Left forelimb (tissue), 1 donor: ENCODE measurements around the gene ACOX3.

Source experiments
- DNase-seq: peaks from one replicate; pipeline ENCODE4 v3.0.0-alpha.2; 2018; ENCODE audit warnings: low spot score

Gene ACOX3

GRCh38 chr4:8404791-8405515 is 35.6 kb downstream of the ACOX3 start:
- no peak for DNase-seq

GRCh38 chr4:8403976-8404375 is 36.5 kb downstream of the ACOX3 start:
- no peak for DNase-seq

DNA sequence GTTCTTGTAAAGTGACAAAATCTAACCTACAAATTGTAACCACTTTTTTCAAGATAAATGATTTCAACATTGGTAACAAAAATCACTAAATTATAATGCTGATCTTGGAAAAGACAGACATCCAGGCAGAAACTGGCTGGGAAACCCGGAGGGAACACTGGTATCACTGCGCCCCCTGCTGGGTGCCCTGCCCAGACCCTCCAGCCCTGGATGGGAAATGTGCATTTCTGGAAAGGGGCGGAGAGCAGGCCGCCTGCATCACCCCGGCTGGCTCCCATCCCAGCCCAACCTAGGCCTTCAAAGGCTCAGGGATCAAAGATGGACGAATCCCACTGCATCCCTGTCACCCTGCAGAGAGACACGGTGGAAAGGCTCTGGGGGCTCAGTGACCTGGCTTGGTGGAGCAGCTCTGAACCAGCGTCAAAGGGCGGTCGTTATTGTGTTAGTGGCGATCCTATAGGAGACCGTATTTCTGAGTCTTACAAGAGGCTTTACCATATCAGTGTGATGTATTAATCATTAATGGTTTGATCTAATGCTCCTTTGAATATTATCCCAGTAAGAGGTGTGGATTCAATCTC is 37.3 kb downstream of the ACOX3 start:
- peak; percentile 89 for DNase-seq

DNA sequence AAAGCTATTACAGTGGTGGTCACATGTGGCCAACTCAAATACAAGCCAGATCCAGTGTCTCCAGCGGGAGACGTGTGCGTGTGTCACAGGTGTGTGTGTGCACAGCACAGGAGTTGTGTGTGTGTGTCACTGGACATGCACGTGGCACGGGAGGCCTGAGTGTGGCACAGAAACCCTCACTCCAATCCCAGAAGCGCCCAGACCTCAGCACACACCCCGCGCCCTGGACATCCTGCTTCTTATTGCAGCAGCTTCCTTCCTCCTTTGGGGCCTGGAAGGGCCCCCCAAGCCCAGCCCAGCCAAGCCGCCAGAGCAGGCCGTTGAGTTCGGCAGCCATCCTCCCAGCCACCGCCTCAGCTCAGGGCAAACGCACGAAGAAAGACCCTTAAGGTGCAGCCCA is 37.9 kb downstream of the ACOX3 start:
- DNase-seq: no peak

DNA sequence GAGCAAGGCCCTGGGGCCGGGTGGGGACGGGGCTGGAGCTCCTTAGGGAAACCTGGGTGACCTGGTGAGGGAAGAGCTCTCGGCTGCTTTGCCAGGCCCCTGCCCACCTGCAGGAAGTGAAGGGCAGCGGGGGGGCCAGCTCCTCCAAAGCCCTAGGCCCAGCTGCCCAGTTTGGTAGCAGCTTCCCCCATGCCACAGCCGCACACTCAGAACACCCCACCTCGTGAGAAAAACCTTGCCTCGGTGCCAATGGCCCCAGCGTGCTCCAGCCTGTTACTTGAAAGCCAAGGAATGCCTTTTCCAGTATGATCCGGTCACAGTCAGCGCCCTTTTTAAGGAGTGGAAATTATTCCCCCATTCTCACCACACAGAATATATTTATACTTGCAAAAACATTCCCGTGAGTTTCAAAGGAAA is 38.3 kb downstream of the ACOX3 start:
- DNase-seq: no peak

- no peak for DNase-seq
These were observed 38.9 kb downstream of the ACOX3 start for GRCh38 chr4:8401665-8402064.

- DNase-seq: no peak
These were observed 39.7 kb downstream of the ACOX3 start for GRCh38 chr4:8400632-8401325.

DNA sequence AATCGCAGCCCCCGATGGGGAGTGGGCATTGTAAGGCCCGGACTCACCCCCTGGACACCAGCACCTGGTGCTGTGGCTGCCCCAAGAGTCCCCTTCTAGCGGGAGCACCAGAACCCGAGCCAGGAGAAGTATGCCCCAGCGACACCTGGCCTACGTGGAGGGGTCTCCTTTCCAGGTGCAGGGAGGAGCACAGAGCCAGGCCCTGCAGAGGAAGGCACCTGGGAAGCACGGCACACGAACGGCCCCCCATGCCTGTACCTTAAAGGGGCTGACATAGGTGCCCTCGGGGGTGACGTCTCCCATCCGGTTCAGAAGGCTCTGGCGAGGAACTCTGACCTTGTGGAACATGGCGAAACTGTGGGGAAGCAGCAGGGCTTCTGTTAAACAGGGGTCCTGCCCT is 41.2 kb downstream of the ACOX3 start:
- no peak for DNase-seq

- DNase-seq: no peak
These were observed 42.2 kb downstream of the ACOX3 start for GRCh38 chr4:8398347-8398746.

DNA sequence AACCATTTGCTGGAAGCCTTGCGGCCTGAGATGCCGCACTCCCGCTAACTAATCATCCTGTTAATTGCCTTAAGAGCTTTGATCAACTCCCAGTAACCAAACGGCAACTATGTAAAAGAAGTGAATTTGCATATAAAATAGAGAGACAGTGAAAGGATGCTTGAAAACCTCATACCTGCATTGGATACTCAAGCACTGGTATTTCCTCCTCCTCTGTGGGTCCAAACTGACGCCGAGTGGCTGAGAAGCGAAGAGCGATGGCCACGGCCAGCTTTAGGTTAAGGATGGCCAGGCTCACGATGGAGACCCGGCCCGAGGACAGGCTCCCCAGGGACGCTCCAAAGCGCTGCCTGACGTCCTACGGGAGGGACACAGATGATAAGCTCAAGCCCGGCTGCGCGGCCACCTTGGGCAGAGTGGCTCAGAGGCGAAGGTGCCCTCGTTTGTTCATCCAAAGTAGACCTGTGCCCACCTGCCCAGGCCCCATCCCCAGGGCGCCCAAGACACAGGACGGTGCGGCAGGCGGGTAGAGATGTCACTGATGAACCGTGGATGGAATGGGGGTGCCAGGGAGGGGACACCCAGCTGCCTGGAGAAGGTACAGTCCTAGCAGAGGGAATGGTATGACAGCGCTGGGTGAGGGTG is 43.6 kb downstream of the ACOX3 start:
- no peak for DNase-seq

DNA sequence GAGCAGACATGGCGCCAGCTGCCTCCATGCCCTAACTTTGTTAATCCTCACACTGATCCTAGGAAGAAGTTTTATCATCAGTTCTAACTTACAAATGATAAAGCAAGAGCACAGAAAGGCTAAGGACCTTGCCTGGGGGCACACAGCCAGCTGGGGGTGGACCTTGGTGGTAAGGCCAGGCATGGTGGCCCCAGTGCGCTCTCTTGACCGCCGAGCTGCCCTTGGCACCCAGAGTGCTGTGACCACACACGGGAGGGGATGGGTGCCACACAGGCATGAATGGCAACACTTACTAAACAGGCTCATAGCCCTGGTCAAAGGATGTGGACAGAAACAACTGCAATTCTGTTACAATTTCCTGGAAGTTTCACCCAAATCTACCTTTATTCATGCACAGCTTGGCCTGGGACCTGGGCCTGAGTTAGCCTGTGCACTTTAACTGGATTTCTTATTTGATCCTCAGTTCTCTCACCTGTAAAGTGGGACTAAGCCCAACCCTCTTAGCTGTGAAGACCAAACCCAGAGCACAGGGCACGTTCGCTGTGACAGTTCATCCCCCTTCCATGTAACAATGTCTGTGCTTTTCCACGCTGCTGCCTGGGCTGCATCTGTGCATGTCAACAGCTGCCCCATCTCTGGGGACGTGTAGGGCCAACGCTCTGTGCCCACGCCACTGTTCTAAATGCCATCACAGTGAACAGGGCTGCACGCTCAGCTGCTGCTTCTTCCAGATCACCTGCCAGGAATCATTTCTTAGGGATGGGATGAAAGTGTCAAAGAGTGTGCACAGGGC is 44.8 kb downstream of the ACOX3 start:
- DNase-seq: no peak

- no peak for DNase-seq
These were observed 45.7 kb downstream of the ACOX3 start for GRCh38 chr4:8394806-8395205.

GRCh38 chr4:8394061-8394519 is 46.4 kb downstream of the ACOX3 start:
- DNase-seq: peak; percentile 86

DNA sequence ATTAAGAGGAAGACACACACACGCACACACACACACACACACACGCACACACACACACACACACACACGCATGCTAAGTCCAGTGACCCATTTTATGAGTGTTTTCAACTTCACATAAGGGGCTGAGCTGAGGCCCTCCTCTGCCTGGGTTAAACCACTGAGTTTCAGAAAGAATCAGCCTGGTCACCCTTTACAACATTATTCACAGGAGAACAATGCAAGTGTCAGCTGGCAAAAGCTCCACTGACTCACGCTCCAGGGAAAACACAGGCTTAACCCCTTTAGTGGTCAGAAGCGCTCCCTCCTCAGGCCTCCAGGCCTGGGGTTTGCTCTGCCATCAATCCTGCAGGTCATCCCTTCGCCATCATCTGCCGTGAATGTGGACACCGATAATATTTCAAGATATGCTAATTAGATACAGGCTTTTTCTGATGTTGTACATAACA is 46.9 kb downstream of the ACOX3 start:
- no peak for DNase-seq

DNA sequence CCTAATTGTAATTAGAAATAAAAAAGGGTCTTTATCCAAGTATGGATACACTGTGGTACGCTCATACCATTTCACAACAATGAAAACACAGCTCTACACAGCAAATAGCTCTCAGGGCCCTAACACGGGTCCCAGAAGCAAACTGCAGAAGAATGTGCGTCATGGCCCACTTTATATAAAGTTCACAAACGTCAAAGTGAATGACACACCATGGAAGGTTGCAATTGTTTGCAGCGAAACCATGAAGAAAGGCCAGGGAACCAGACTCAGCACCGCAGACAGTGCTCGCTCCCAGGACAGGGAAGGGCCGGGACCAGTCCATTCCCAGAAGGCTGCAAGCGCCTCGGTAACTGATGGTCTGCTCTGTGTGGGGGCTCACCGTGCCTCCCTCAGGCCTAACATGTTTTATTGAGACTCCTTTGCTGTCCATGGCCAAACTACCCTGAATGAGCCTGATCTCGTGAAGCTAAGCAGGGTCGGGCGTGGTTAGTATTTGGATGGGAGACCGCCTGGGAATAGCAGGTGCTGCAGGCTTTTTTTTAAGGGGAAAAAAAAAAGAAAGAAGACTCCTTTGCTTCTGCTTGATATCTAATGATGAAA is 47.8 kb downstream of the ACOX3 start:
- no peak for DNase-seq

DNA sequence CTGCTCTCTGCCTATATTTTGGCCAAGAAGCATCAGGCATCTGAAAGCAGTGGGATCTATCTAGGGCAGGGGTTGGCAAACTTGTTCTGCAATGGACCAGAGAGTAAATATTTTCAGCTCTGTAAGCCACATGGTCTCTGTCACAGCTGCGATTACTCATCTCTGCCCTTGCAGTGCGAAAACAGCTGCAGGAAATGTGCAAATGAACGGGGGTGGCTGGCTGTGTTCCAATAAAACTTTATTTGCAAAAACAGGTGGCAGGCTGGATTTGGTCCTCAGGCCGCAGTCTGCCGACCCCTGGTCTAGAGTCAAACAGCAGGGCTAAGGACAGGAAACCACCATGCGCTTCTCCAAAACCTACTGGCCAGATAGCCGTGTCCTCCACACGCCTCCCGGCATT is 48.6 kb downstream of the ACOX3 start:
- peak; percentile 83 for DNase-seq

DNA sequence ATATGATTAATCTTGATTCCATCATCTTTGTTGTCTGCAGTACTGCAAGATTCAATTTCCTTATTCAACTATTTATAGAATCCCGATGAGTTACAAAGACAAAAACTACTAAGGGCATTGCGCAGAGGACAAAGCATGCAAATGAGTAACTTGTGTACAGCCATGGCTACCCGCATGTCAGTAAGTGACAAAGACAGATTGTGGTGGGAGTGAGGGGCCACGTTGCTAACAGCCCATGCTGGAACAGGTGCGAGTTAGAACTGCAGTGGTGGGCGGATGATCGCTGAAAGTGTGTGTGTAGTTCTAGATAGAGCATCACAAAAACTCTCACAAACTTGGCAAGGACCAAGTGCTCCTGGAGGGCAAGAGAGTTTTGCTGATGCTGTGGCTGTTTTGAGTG is 49.5 kb downstream of the ACOX3 start:
- no peak for DNase-seq

DNA sequence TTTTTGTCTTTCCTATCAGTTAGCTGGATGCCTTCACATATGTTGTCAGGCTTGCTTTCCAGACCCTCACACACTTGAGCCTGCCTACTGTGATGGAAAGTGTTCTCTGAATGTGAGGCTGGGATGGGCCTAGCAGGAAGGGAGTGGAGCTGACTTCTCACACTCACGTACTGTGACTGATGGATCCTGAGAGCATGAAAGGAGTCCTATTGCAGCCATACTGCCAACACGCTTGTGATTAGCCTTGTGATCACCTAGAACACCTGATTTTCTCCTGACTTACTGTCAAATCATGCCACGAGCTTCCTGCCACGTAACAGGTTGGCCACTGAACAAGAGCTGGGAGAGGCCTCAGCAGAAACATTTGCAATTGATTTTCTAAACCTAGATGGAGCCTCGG is 49.9 kb downstream of the ACOX3 start:
- no peak for DNase-seq

DNA sequence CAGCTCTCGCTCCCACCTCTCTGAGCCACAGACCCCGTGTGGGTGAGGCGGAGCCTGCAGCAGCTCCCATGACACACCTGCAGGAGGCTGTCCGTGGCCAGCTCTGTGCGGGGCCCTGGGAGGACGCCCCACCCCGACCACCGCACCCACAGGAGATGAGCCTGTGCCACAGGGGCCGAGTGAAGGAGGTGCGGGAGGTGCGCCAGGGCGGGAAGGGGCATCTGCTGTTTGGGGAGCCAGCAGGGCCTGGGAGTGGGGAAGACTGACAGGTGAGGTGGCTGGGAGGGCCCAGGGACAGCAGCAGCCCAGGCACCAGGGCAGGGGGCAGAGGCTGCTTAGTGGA is 52.0 kb downstream of the ACOX3 start:
- DNase-seq: no peak

DNA sequence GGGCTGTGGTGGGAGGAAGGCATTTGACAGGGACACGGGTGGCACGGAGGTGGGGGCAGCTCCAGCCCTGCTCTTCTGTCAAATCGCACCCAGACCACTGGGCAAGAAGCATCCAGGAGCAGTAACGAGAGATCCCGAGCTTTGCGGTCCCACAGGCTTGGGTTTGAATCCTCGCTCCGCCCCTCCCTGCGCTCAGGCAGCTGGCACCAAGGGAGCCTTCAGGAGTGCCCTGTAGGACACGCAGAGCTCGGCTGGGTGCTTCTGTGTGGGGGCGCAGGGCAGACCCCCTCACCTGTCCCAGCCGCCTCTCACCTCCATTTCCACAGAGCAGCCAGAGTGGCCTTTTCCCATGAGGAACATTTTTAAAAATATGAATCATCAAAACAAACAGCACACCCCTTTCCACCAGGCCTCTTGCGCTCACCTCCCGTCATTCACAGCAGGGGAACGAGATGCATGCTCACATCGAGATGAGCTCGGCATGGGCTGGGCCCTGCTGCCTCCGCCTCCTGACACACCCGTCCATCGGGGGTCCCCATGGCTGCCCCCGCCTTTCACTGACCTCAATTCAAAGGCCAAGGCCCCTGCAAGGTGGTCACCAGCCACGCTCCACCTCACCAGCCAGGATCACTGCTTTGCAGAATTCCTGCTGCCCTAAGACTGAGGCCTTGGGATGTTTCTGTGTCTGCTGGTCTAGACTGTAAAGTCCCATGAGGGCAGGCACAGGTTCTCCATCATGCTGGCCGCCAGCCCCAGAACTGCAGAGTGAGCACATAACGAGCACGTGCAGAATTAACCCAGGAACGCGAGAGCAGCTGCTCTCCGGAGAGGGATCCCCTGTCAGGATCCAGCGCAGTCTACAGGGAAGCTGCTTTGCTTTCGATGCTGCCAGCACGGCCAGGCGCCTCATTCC is 52.7 kb downstream of the ACOX3 start:
- DNase-seq: no peak

DNA sequence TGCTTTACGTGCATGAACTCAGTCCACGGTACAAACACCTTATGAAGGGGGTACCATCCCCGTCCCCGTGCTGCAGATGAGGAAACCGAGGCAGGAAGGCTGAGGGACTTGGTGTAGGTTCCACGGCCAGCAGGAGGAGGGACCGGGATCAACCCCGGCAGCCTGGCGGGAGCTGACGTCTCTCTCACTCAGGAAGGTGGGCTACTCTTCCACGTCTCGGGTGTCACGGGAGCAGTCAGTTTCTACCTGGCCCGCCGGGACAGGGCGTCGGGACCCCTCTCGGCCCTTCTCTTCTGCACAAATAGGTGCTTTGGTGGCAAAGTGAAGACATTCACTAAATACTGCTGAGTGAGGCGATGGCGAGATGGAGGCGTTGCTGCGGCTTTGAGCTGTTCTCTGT is 53.3 kb downstream of the ACOX3 start:
- no peak for DNase-seq
